ENCODE data around the gene ANK3. TPM values are rescaled to one million over a fixed set of nuclear protein-coding genes. Genes with fewer than 3 reads are reported as not detected.
"Not testable (repeated sequence)": the region's sequence is repeated elsewhere in the genome, so short reads cannot be mapped to it uniquely, and the experiment has no call there.

ANK3 gene
- total RNA-seq, 1 experiment from 2014 or later = 32.0 TPM

DNA sequence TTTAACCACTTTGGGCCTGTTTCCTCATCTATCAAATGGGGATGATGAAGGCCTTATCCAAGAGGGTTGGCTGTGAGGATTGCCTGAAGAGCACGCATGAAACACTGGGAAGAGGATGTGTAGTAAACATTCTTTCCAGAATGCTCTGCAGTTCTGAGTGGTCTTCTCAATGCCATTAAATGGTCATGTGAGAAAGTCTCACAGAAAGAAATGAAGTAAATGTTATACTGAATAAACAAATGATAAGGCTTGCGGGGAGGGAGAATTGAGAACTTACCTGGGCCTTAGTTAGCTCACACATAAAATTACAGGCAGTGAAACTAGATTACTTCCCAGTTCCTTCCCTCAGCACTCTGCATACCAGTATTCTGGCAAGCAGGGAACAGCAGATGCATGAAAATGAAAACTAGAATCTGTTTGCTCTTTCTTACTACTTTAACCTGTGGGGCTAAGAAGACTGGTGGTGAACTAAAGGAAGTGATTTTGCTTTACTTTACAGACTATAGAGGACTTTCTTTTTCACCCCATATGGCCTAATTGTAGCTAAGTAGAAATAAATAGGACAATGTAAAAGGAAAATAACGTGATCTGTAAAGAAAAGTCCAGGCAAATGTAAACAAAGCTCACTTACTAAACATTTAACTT, 348.1 kb downstream of the ANK3 start:
- BruUV-seq (replicated peaks) = no TSS peak

DNA sequence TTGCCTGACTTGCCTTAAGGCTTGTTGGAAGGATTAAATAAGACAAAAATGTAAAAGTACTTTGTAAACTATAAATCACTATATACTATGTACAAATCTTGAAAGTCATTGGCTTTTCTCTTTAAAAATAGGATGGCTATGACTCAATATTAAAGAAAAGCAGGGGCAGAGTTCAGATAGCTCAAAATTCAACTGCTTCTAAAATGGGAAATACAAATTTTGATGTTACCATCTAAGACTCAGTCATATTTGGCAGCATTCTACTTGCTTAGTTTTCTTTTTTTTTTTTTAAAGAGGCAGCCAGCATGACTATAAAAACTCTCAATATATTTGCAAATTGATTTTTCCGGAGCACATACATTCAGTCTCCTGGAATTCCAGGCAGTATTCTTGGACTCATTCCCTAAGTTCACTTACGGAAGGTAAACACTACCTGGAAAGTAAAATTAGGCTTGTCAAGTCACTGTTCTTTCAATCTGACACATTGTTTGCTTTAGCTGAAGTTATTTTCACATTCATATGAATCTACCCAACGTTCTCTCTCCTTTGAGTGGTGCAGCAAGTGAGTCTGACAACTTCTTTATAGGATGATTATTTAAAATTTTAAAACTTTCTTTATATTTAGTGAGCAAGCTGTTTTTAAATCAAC, 349.5 kb downstream of the ANK3 start:
- Histone ChIP-seq H3K36me3 (ENCODE audit: low read depth) (no peaks in the 10 kb centered on the region), H3K9me2 (ENCODE audit: insufficient read depth) (no peaks in the 10 kb centered on the region), H3F3A (ENCODE audit: insufficient read depth, low read depth) (no peaks in the 10 kb centered on the region), H3K9me3 (ENCODE audit: insufficient read depth, low read depth) (no peaks in the 10 kb centered on the region), H3K4me1 (replicated peaks; ENCODE audit: insufficient read depth) (no peaks in the 10 kb centered on the region), H4K20me1 (ENCODE audit: insufficient read depth) (no peaks in the 10 kb centered on the region), H3K27ac (no peak overlapping the region), H3K27me3 (ENCODE audit: insufficient read depth, low read depth) (no peaks in the 10 kb centered on the region), H3K79me2 (ENCODE audit: low read depth) (no peaks in the 10 kb centered on the region), H3K4me2 (no peak overlapping the region), H3K4me3 (no peak overlapping the region), H2AFZ (no peak overlapping the region)
- BruUV-seq (replicated peaks) = no TSS peak
- DNase-seq = no peak
- ChIA-PET POLR2A (ENCODE audit: unreplicated experiment) (no interaction called here), CTCF (no interaction called here)
- no peak for TF ChIP-seq EZH2 (IDR thresholded peaks at IDR 0.05; ENCODE audit: low read depth)
- TF ChIP-seq, protein P1, sequence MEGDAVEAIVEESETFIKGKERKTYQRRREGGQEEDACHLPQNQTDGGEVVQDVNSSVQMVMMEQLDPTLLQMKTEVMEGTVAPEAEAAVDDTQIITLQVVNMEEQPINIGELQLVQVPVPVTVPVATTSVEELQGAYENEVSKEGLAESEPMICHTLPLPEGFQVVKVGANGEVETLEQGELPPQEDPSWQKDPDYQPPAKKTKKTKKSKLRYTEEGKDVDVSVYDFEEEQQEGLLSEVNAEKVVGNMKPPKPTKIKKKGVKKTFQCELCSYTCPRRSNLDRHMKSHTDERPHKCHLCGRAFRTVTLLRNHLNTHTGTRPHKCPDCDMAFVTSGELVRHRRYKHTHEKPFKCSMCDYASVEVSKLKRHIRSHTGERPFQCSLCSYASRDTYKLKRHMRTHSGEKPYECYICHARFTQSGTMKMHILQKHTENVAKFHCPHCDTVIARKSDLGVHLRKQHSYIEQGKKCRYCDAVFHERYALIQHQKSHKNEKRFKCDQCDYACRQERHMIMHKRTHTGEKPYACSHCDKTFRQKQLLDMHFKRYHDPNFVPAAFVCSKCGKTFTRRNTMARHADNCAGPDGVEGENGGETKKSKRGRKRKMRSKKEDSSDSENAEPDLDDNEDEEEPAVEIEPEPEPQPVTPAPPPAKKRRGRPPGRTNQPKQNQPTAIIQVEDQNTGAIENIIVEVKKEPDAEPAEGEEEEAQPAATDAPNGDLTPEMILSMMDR (conservative IDR thresholded peaks at IDR 0.05) = no peak
- intact Hi-C loops (cut with micrococcal nuclease; ENCODE audit: unreplicated experiment) = loop anchor here (10.0 kb wide), 2 partner anchors 805 to 1255 kb away; no protein-coding TSS in a partner anchor

More for the DNA sequence above, 348.1 kb downstream of the ANK3 start:
- no peaks in the 10 kb centered on the region for H3K9me2 ChIP-seq (ENCODE audit: insufficient read depth)
- ChIA-PET CTCF (no interaction called here), POLR2A (ENCODE audit: unreplicated experiment) (no interaction called here)
- no peaks in the 10 kb centered on the region for H3K27me3 ChIP-seq (ENCODE audit: insufficient read depth, low read depth)
- no peaks in the 10 kb centered on the region for H4K20me1 ChIP-seq (ENCODE audit: insufficient read depth)
- no peak for TF ChIP-seq EZH2 (IDR thresholded peaks at IDR 0.05; ENCODE audit: low read depth)
- TF ChIP-seq, protein P1 (conservative IDR thresholded peaks at IDR 0.05) = no peak
- H3K27ac ChIP-seq = no peak overlapping the region
- no peaks in the 10 kb centered on the region for H3K9me3 ChIP-seq (ENCODE audit: insufficient read depth, low read depth)
- H3F3A ChIP-seq (ENCODE audit: insufficient read depth, low read depth) = no peaks in the 10 kb centered on the region
- H3K4me3 ChIP-seq = no peak overlapping the region
- H3K36me3 ChIP-seq (ENCODE audit: low read depth) = no peaks in the 10 kb centered on the region
- H3K79me2 ChIP-seq (ENCODE audit: low read depth) = no peaks in the 10 kb centered on the region
- no peaks in the 10 kb centered on the region for H3K4me1 ChIP-seq (replicated peaks; ENCODE audit: insufficient read depth)
- intact Hi-C loops (cut with micrococcal nuclease; ENCODE audit: unreplicated experiment) = loop anchor here (10.0 kb wide), 2 partner anchors 807 to 1257 kb away; no protein-coding TSS in a partner anchor
- H2AFZ ChIP-seq = no peak overlapping the region
- no peak for DNase-seq
- H3K4me2 ChIP-seq = no peak overlapping the region

DNA sequence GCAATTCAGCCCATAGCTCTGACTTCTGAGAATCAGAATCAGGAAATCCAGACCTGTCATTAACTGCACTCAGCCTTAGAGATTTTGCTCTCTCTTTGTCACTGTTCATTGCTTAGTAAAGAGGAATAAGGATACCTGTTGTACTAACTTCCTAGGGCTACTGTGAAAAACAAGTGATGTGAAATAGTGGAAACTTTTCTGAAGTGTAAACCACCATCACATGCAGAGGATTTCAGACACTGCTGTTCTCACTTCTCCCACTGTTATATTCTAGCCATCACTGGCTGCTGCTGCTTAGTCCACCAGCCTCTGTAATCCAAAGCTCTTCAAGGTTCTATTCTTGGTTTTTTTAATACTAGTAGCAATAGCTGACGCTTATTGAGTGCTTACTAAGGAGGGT, 353.7 kb downstream of the ANK3 start:
- Histone ChIP-seq H3K27ac (no peak overlapping the region), H3K4me1 (replicated peaks; ENCODE audit: insufficient read depth) (peaks cover 17% of the 10 kb centered on the region), H4K20me1 (ENCODE audit: insufficient read depth) (no peaks in the 10 kb centered on the region), H2AFZ (no peak overlapping the region), H3F3A (ENCODE audit: insufficient read depth, low read depth) (no peaks in the 10 kb centered on the region), H3K4me2 (no peak overlapping the region), H3K36me3 (ENCODE audit: low read depth) (no peaks in the 10 kb centered on the region), H3K9me2 (ENCODE audit: insufficient read depth) (no peaks in the 10 kb centered on the region), H3K79me2 (ENCODE audit: low read depth) (no peaks in the 10 kb centered on the region), H3K9me3 (ENCODE audit: insufficient read depth, low read depth) (no peaks in the 10 kb centered on the region), H3K4me3 (no peak overlapping the region), H3K27me3 (ENCODE audit: insufficient read depth, low read depth) (no peaks in the 10 kb centered on the region)
- intact Hi-C loops (cut with micrococcal nuclease; ENCODE audit: unreplicated experiment) = no loop called here
- POLR2A ChIA-PET (ENCODE audit: unreplicated experiment) = no interaction called here
- CTCF ChIA-PET = interaction anchor here (0.6 kb wide), 1 partner anchor 411 kb away, joined by 13 read pairs; no protein-coding TSS in a partner anchor
- DNase-seq = no peak
- no TSS peak for BruUV-seq (replicated peaks)
- TF ChIP-seq, protein P1 (conservative IDR thresholded peaks at IDR 0.05) = no peak
- TF ChIP-seq EZH2 (IDR thresholded peaks at IDR 0.05; ENCODE audit: low read depth) = no peak

DNA sequence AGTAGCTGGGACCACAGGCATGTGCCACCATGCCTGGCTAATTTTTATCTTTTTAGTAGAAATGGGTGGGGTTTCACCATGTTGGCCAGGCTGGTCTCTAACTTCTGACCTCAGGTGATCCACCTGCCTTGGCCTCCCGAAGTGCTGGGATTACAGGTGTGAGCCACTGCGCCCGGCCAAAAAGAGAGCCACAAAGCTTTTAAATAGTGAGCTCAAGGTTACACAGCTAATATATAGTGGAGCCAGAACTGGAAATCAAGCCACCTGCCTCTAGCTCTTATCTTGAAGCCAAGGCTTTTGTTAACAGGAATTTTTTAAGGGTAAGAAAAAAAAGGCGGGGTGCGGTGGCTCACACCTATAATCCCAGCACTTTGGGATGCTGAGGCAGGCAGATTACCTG, 354.3 kb downstream of the ANK3 start:
- H3K4me1 ChIP-seq (replicated peaks; ENCODE audit: insufficient read depth) = peaks cover 17% of the 10 kb centered on the region
- H4K20me1 ChIP-seq (ENCODE audit: insufficient read depth); H3K4me3 ChIP-seq; H3K36me3 ChIP-seq (ENCODE audit: low read depth); POLR2A ChIA-PET (ENCODE audit: unreplicated experiment); H3F3A ChIP-seq (ENCODE audit: insufficient read depth, low read depth); H2AFZ ChIP-seq; H3K79me2 ChIP-seq (ENCODE audit: low read depth); H3K9me3 ChIP-seq (ENCODE audit: insufficient read depth, low read depth); DNase-seq; H3K27me3 ChIP-seq (ENCODE audit: insufficient read depth, low read depth); H3K27ac ChIP-seq; H3K4me2 ChIP-seq; H3K9me2 ChIP-seq (ENCODE audit: insufficient read depth); intact Hi-C loops (cut with micrococcal nuclease; ENCODE audit: unreplicated experiment); BruUV-seq (replicated peaks); CTCF ChIA-PET: not testable (repeated sequence)
